Measurements from ENCODE around the gene ECSIT. TPM values are rescaled to one million over a fixed set of nuclear protein-coding genes. Genes with fewer than 3 reads are reported as not detected.

The ECSIT gene
- total RNA-seq, 1 donor: 36.9 TPM

DNA sequence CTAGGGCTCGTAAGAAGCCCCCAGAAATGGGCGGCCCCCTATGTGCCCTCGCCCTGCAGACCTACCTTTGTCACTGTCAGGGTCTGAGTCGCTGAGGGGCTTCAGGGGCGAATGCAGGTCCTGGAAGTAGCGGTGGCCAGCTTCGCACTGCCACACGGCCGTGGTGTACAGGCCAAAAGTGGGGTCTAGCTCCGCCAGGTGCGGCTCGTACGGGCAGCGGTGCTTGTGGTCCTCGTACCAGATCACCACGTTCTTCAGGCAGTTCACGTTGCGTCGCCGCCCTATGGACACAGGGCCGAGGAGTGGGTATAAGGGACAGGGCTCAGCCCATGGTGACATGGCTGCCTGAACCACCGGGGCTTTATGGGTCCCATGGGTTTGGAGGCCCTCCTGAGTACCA, 33.0 kb downstream of the ECSIT start:
- TF ChIP-seq, protein P1, sequence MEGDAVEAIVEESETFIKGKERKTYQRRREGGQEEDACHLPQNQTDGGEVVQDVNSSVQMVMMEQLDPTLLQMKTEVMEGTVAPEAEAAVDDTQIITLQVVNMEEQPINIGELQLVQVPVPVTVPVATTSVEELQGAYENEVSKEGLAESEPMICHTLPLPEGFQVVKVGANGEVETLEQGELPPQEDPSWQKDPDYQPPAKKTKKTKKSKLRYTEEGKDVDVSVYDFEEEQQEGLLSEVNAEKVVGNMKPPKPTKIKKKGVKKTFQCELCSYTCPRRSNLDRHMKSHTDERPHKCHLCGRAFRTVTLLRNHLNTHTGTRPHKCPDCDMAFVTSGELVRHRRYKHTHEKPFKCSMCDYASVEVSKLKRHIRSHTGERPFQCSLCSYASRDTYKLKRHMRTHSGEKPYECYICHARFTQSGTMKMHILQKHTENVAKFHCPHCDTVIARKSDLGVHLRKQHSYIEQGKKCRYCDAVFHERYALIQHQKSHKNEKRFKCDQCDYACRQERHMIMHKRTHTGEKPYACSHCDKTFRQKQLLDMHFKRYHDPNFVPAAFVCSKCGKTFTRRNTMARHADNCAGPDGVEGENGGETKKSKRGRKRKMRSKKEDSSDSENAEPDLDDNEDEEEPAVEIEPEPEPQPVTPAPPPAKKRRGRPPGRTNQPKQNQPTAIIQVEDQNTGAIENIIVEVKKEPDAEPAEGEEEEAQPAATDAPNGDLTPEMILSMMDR (IDR thresholded peaks at IDR 0.05; ENCODE audit: extremely low read depth, low read depth, low read length): no peak
- H4K20me1 ChIP-seq (ENCODE audit: insufficient read depth, low read length): peaks cover 2% of the 10 kb centered on the region
- H3K27ac ChIP-seq (ENCODE audit: low read depth, low read length): no peak overlapping the region
- no peaks in the 10 kb centered on the region for H3K9me3 ChIP-seq (ENCODE audit: low read depth, low read length)
- peaks cover 2% of the 10 kb centered on the region for H3K36me3 ChIP-seq (ENCODE audit: insufficient read depth, low read length)
- H3K4me3 ChIP-seq (ENCODE audit: insufficient read depth, low read length): no peak overlapping the region
- H3K4me2 ChIP-seq (ENCODE audit: insufficient read depth, low read length): no peak overlapping the region
- DNase-seq (ENCODE audit: insufficient read length, low spot score, missing footprints): no peak
- no peaks in the 10 kb centered on the region for H3K79me2 ChIP-seq (ENCODE audit: insufficient read depth, low read length)
- H2AFZ ChIP-seq (ENCODE audit: low read length): no peak overlapping the region
- peaks cover 5% of the 10 kb centered on the region for H3K4me1 ChIP-seq (ENCODE audit: insufficient read depth, low read length)
- no peaks in the 10 kb centered on the region for H3K27me3 ChIP-seq (ENCODE audit: insufficient read depth, low read length)

DNA sequence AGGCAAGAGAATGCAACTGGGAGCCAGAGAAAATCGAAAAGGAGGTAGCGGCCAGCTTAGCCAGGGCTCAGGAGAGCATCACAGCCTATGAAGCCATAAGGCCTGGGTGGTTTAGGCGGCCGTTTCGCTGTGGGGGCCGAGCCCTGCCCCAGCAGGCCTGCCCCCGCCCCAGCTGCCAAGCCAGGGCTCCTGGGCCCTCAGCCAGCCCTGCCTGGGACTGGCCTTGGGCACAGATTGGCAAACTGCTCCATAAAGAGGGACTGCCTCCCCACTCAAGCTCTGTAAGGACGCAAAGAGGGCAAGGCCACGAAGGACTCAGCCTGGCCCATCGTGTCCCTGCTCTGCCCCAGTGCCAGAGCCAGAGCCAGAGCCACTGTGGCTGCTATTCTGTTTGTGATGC, 33.5 kb downstream of the ECSIT start:
- Histone ChIP-seq H3K4me3 (ENCODE audit: insufficient read depth, low read length) (no peak overlapping the region), H3K9me3 (ENCODE audit: low read depth, low read length) (no peaks in the 10 kb centered on the region), H4K20me1 (ENCODE audit: insufficient read depth, low read length) (peaks cover 2% of the 10 kb centered on the region), H3K4me2 (ENCODE audit: insufficient read depth, low read length) (no peak overlapping the region), H3K27me3 (ENCODE audit: insufficient read depth, low read length) (no peaks in the 10 kb centered on the region), H3K79me2 (ENCODE audit: insufficient read depth, low read length) (no peaks in the 10 kb centered on the region), H3K36me3 (ENCODE audit: insufficient read depth, low read length) (peaks cover 2% of the 10 kb centered on the region), H3K4me1 (ENCODE audit: insufficient read depth, low read length) (peaks cover 5% of the 10 kb centered on the region), H3K27ac (ENCODE audit: low read depth, low read length) (no peak overlapping the region), H2AFZ (ENCODE audit: low read length) (no peak overlapping the region)
- no peak for DNase-seq (ENCODE audit: insufficient read length, low spot score, missing footprints)
- TF ChIP-seq, protein P1 (IDR thresholded peaks at IDR 0.05; ENCODE audit: extremely low read depth, low read depth, low read length): no peak

DNA sequence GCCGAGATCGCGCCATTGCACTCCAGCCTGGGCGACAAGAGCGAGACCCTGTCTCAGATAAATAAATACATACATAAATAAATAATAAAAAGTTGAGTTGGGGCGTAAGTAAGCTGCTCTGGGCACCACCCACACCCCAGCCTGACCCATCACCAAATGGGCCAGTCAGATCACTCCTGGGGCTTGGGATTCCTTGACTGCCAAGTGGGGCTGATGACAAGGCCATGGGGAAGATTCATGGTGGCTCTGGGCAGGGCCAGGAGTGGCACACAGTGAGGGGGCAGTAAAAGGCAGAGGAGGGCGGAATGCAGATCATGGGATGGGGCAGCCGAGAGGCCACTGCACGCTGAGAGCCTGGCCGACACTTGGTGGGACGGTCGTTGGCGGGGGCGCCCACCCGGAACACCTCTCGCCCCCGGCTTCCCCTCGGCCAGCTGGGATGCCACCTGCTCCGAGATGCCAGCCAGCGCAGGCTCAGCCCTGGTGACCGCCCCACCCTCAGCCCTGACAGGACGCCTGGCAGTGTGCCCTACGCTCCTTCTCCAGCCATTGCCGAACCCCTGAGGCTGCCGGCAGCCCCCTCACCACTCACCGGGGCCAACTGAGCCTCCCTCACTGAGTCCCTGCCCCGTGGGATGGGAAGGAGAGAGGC, 34.2 kb downstream of the ECSIT start:
- TF ChIP-seq, protein P1 (IDR thresholded peaks at IDR 0.05; ENCODE audit: extremely low read depth, low read depth, low read length): no peak
- peaks cover 2% of the 10 kb centered on the region for H3K36me3 ChIP-seq (ENCODE audit: insufficient read depth, low read length)
- H3K79me2 ChIP-seq (ENCODE audit: insufficient read depth, low read length): no peaks in the 10 kb centered on the region
- H3K27me3 ChIP-seq (ENCODE audit: insufficient read depth, low read length): no peaks in the 10 kb centered on the region
- peaks cover 5% of the 10 kb centered on the region for H3K4me1 ChIP-seq (ENCODE audit: insufficient read depth, low read length)
- no peak for DNase-seq (ENCODE audit: insufficient read length, low spot score, missing footprints)
- H2AFZ ChIP-seq (ENCODE audit: low read length): no peak overlapping the region
- H3K4me3 ChIP-seq (ENCODE audit: insufficient read depth, low read length): no peak overlapping the region
- no peak overlapping the region for H3K4me2 ChIP-seq (ENCODE audit: insufficient read depth, low read length)
- no peak overlapping the region for H3K27ac ChIP-seq (ENCODE audit: low read depth, low read length)
- no peaks in the 10 kb centered on the region for H4K20me1 ChIP-seq (ENCODE audit: insufficient read depth, low read length)
- H3K9me3 ChIP-seq (ENCODE audit: low read depth, low read length): no peaks in the 10 kb centered on the region

DNA sequence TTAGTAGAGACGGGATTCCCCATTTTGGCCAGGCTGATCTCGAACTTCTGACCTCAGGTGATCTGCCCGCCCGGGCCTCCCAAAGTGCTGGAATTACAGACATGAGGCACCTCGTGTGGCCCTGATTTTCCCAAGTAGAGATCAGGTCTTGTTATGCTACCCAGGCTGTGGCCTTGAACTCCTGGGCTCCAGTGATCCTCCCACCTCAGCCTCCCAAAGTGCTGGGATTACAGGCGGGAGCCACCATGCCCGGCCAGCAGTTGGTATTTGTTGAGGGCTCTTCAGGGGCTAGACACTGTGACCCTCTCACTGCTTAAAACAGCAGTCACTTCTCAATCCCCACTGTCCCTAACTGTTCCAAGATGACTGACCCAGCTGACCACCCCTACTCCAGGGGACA, 39.6 kb downstream of the ECSIT start:
- DNase-seq (ENCODE audit: insufficient read length, low spot score, missing footprints): no peak
- no peak overlapping the region for H3K4me3 ChIP-seq (ENCODE audit: insufficient read depth, low read length)
- no peak overlapping the region for H2AFZ ChIP-seq (ENCODE audit: low read length)
- no peaks in the 10 kb centered on the region for H4K20me1 ChIP-seq (ENCODE audit: insufficient read depth, low read length)
- no peaks in the 10 kb centered on the region for H3K27me3 ChIP-seq (ENCODE audit: insufficient read depth, low read length)
- TF ChIP-seq, protein P1 (IDR thresholded peaks at IDR 0.05; ENCODE audit: extremely low read depth, low read depth, low read length): no peak
- H3K27ac ChIP-seq (ENCODE audit: low read depth, low read length): no peak overlapping the region
- H3K36me3 ChIP-seq (ENCODE audit: insufficient read depth, low read length): no peaks in the 10 kb centered on the region
- H3K4me2 ChIP-seq (ENCODE audit: insufficient read depth, low read length): no peak overlapping the region
- H3K4me1 ChIP-seq (ENCODE audit: insufficient read depth, low read length): no peaks in the 10 kb centered on the region
- H3K79me2 ChIP-seq (ENCODE audit: insufficient read depth, low read length): no peaks in the 10 kb centered on the region
- H3K9me3 ChIP-seq (ENCODE audit: low read depth, low read length): no peaks in the 10 kb centered on the region
